ENCODE results near the gene SLC24A5. TPM values are rescaled to one million over a fixed set of nuclear protein-coding genes. Genes with fewer than 3 reads are reported as not detected.

The SLC24A5 gene
- total and polyA plus RNA-seq, 4 donors = not detected

DNA sequence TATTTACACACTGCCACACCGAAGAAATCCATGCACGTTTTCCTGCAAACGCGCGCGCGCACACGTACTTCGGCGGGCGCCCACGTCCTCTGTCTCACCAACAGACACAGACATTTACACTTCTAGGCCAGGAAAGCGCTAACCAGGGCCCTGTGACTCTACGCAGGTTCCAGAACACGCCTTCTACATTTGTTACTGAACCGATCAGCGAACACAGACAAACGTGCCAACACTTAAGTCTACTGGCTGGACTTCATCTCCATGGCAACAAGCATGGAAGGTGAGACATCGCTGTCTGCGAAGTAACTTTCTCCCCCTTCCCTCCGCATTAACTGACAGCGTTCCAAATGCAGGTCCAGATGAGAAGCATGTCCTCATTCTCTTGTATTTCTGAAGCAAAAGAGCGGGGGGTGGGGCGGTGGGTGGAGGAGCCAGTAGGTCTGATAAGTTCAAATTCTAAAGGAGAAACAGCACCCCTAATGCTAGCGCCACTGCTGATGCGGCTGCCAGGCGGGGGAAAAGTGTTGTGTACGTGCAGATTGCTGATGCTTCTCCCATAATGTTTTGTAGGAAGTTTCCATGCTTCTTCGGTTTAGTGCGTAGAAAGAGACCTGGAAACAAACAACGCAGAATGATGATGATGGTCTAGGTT lies 70.9 kb downstream of the SLC24A5 start, which contains the start of gene CTXN2:
Gene CTXN2 (plus strand): TSS at position 92 of the 652 bp plus-strand sequence. CDS start 9,636 bp downstream, outside the sequence.
- H3K4me1 ChIP-seq (ENCODE audit: control insufficient read depth in 4 of 4, insufficient read depth in 4 of 4, low read length in 3 of 4) = no peaks in the 10 kb centered on the region
- TF ChIP-seq RAD21 (IDR thresholded peaks at IDR 0.05) (no peak), HNF4A (conservative IDR thresholded peaks at IDR 0.05) (no peak), RXRA (IDR thresholded peaks at IDR 0.05) (no peak), GABPA (IDR thresholded peaks at IDR 0.05 in 1 of 2, conservative IDR thresholded peaks at IDR 0.05 in 1 of 2) (no peak), HNF4G (IDR thresholded peaks at IDR 0.05) (no peak), FOXA2 (IDR thresholded peaks at IDR 0.05) (no peak), TAF1 (conservative IDR thresholded peaks at IDR 0.05) (no peak), YY1 (IDR thresholded peaks at IDR 0.05) (no peak), JUND (IDR thresholded peaks at IDR 0.05) (no peak), FOXA1 (IDR thresholded peaks at IDR 0.05) (no peak), NR2F2 (IDR thresholded peaks at IDR 0.05) (no peak), SP1 (IDR thresholded peaks at IDR 0.05) (no peak)
- TF ChIP-seq, protein P1, sequence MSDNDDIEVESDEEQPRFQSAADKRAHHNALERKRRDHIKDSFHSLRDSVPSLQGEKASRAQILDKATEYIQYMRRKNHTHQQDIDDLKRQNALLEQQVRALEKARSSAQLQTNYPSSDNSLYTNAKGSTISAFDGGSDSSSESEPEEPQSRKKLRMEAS (IDR thresholded peaks at IDR 0.05) = no peak
- TF ChIP-seq, protein P2, sequence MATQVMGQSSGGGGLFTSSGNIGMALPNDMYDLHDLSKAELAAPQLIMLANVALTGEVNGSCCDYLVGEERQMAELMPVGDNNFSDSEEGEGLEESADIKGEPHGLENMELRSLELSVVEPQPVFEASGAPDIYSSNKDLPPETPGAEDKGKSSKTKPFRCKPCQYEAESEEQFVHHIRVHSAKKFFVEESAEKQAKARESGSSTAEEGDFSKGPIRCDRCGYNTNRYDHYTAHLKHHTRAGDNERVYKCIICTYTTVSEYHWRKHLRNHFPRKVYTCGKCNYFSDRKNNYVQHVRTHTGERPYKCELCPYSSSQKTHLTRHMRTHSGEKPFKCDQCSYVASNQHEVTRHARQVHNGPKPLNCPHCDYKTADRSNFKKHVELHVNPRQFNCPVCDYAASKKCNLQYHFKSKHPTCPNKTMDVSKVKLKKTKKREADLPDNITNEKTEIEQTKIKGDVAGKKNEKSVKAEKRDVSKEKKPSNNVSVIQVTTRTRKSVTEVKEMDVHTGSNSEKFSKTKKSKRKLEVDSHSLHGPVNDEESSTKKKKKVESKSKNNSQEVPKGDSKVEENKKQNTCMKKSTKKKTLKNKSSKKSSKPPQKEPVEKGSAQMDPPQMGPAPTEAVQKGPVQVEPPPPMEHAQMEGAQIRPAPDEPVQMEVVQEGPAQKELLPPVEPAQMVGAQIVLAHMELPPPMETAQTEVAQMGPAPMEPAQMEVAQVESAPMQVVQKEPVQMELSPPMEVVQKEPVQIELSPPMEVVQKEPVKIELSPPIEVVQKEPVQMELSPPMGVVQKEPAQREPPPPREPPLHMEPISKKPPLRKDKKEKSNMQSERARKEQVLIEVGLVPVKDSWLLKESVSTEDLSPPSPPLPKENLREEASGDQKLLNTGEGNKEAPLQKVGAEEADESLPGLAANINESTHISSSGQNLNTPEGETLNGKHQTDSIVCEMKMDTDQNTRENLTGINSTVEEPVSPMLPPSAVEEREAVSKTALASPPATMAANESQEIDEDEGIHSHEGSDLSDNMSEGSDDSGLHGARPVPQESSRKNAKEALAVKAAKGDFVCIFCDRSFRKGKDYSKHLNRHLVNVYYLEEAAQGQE (IDR thresholded peaks at IDR 0.05) = no peak
- TF ChIP-seq, protein P3, sequence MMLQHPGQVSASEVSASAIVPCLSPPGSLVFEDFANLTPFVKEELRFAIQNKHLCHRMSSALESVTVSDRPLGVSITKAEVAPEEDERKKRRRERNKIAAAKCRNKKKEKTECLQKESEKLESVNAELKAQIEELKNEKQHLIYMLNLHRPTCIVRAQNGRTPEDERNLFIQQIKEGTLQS (IDR thresholded peaks at IDR 0.05) = no peak
- TF ChIP-seq, protein P4, sequence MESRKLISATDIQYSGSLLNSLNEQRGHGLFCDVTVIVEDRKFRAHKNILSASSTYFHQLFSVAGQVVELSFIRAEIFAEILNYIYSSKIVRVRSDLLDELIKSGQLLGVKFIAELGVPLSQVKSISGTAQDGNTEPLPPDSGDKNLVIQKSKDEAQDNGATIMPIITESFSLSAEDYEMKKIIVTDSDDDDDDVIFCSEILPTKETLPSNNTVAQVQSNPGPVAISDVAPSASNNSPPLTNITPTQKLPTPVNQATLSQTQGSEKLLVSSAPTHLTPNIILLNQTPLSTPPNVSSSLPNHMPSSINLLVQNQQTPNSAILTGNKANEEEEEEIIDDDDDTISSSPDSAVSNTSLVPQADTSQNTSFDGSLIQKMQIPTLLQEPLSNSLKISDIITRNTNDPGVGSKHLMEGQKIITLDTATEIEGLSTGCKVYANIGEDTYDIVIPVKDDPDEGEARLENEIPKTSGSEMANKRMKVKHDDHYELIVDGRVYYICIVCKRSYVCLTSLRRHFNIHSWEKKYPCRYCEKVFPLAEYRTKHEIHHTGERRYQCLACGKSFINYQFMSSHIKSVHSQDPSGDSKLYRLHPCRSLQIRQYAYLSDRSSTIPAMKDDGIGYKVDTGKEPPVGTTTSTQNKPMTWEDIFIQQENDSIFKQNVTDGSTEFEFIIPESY (IDR thresholded peaks at IDR 0.05) = no peak
- H3K4me3 ChIP-seq (ENCODE audit: low read depth in 1 of 3, low read length in 3 of 3) = no peak within 1 kb of the TSS
- peaks cover 0 to 9% (median 0%) of the 10 kb centered on the region in 4 donors for H3K27me3 ChIP-seq (ENCODE audit: control insufficient read depth in 4 of 4, insufficient read depth in 4 of 4, low read length in 3 of 4)
- H3K9me3 ChIP-seq (ENCODE audit: control insufficient read depth in 4 of 4, low read length in 3 of 4) = no peaks in the 10 kb centered on the region
- 9% methylated on average over 31 of the region's 31 CpGs for WGBS
- no peak within 1 kb of the TSS for H3K27ac ChIP-seq (ENCODE audit: low read depth in 1 of 2, low read length in 2 of 2)
- DNase-seq (ENCODE audit: low spot score) = no peak
- no peak within 1 kb of the TSS for H3K9ac ChIP-seq (ENCODE audit: low read depth in 1 of 2, low read length in 2 of 2)
- no peaks in the 10 kb centered on the region for H3K36me3 ChIP-seq (ENCODE audit: control insufficient read depth in 4 of 4, insufficient read depth in 3 of 4, low read depth in 1 of 4, low read length in 3 of 4)

Other genes starting within 250 kb of the SLC24A5 start
- 1 to 10 TPM in 1 of 2 donors, under 1 TPM in 1; 0.42 to 1.2 TPM for gene MYEF2, start 57.3 kb downstream of the SLC24A5 start, total RNA-seq
- under 1 TPM; 0.07 to 0.25 TPM for gene MYEF2, start 57.3 kb downstream of the SLC24A5 start, polyA plus RNA-seq
- not detected for gene CTXN2, start 70.7 kb downstream of the SLC24A5 start, total RNA-seq
- gene CTXN2, start 70.7 kb downstream of the SLC24A5 start, polyA plus RNA-seq = not detected
- under 1 TPM; 0.05 to 0.42 TPM for gene SLC12A1, start 85.3 kb downstream of the SLC24A5 start, total RNA-seq
- gene SLC12A1, start 85.3 kb downstream of the SLC24A5 start, polyA plus RNA-seq = under 1 TPM; 0.03 to 0.13 TPM
- gene DUT, start 210.4 kb downstream of the SLC24A5 start, total RNA-seq = 10 to 100 TPM; 12.8 to 58.7 TPM
- 10 to 100 TPM; 28.6 to 41.6 TPM for gene DUT, start 210.4 kb downstream of the SLC24A5 start, polyA plus RNA-seq

All from liver (tissue), 9 donors.